Adrenal gland (tissue), 5 donors: ENCODE results near the gene BATF.

Source experiments
- POLR2A ChIP-seq, 2 donors: fragments of 450-650 bp; IDR thresholded peaks; one replicate each; pipeline ENCODE4 v1.6.1; 2017; ENCODE audit warnings: antibody characterized with exemption in 2 of 2, mild to moderate bottlenecking in 2 of 2, moderate library complexity in 1 of 2
- TF ChIP-seq, protein P1 (sequence below), 6 experiments: fragments of 450-650 bp in 4 of 6; fragments of 200-600 bp in 2 of 6; sonication (generic) in 1 of 6; IDR thresholded peaks; 1 replicate in 5 of 6; 2 replicates in 1 of 6; pipeline versions ENCODE4 v1.5.1 to v1.8.0; 2016 to 2021; ENCODE audit warnings: antibody characterized with exemption in 6 of 6, mild to moderate bottlenecking in 2 of 6, moderate library complexity in 1 of 6
- donor health status: DM: no; HTN: no; CAD: no.

DNA sequence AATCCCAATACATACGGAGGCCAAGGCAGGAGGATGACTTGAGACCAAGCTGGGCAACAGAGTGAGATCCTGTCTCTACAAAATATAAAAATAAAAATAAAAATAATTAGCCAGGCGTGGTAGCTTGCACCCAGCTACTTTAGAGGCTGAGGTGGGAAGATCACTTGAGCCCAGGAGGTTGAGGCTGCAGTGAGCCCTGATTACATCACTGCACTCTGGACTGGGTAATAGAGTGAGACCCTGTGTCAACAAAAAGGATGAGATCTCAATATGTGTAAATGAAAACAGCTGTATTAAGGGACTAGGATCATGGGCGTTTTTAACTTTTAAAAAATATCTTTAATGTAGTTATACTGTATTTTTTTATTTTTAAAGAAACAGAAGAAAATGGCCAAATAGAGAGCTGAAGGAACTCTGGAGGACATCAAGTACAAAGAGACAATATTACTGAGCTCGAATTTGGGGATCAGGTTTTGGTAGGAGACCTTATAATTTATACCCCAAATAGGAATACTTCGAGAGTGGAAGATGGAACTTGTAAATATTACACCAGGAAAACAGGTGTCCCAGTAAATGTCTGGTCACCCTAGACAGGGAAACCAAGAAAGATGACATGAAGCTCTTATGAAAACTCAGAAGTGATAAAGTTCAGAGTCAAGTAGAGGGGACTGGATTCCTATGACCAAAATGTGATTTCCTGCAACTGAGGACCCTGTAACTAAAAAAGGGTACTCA is 13.1 kb downstream of the BATF start:
- TF ChIP-seq, protein P1, sequence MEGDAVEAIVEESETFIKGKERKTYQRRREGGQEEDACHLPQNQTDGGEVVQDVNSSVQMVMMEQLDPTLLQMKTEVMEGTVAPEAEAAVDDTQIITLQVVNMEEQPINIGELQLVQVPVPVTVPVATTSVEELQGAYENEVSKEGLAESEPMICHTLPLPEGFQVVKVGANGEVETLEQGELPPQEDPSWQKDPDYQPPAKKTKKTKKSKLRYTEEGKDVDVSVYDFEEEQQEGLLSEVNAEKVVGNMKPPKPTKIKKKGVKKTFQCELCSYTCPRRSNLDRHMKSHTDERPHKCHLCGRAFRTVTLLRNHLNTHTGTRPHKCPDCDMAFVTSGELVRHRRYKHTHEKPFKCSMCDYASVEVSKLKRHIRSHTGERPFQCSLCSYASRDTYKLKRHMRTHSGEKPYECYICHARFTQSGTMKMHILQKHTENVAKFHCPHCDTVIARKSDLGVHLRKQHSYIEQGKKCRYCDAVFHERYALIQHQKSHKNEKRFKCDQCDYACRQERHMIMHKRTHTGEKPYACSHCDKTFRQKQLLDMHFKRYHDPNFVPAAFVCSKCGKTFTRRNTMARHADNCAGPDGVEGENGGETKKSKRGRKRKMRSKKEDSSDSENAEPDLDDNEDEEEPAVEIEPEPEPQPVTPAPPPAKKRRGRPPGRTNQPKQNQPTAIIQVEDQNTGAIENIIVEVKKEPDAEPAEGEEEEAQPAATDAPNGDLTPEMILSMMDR (IDR thresholded peaks at IDR 0.05), result no peak
- TF ChIP-seq POLR2A (IDR thresholded peaks at IDR 0.05), result no peak
